HEK293 (cell line): Measurements from ENCODE around the gene CAPN8.
A peak's percentile ranks its signal among the peaks of the same experiment; 100 is the strongest.

Experiments used
- CTCF ChIA-PET: fragments of 350-600 bp; formaldehyde crosslinking; extraction: SDS; loops from one replicate; lab custom pipeline; 2021; ENCODE audit warnings: antibody characterized with exemption; lab: Yijun Ruan, JAX
- POLR2A ChIA-PET: fragments of 300-600 bp; formaldehyde crosslinking; extraction: SDS; loops from one replicate; lab custom pipeline; 2020; ENCODE audit warnings: antibody characterized with exemption, inconsistent platforms; lab: Yijun Ruan, JAX
- H3K27ac ChIP-seq: fragments of 200-500 bp; sonication (Bioruptor generic); 2 replicates; pipeline ENCODE4 v1.5.1; 2014; ENCODE audit warnings: low read depth, low read length, control low read depth, inconsistent platforms; ENCODE audit errors: extremely low read depth
- H3K36me3 ChIP-seq, 2 experiments: fragments of 200-500 bp in 1 of 2; sonication (Bioruptor generic) in 1 of 2; 1 replicate in 1 of 2; 2 replicates in 1 of 2; pipeline ENCODE4 v1.5.1; 2014 to 2017; ENCODE audit warnings: inconsistent platforms in 2 of 2, low read length in 2 of 2; ENCODE audit not compliant: control insufficient read depth in 2 of 2, insufficient read depth in 1 of 2
- H3K4me1 ChIP-seq: fragments of 200-500 bp; sonication (Bioruptor generic); 2 replicates; pipeline ENCODE4 v1.5.1; 2014; ENCODE audit warnings: mild to moderate bottlenecking, low read length, inconsistent platforms; ENCODE audit not compliant: control insufficient read depth, insufficient read depth
- H3K4me3 ChIP-seq: 2 replicates; pipeline ENCODE4 v1.5.1; 2011; ENCODE audit warnings: low read depth, mild to moderate bottlenecking, control low read depth, low read length, moderate library complexity
- H3K9me3 ChIP-seq: fragments of 200-500 bp; sonication (Bioruptor generic); 2 replicates; pipeline ENCODE4 v1.5.1; 2014; ENCODE audit warnings: low read depth, low read length, inconsistent platforms; ENCODE audit not compliant: control insufficient read depth, insufficient read depth
- BCL11B ChIP-seq: fragments of 450-650 bp; formaldehyde crosslinking; IDR thresholded peaks from 2 replicates; pipeline ENCODE4 v1.5.1; 2016; ENCODE audit warnings: low read depth, missing biosample characterization, missing genetic modification characterization
- GLIS2 ChIP-seq: fragments of 450-650 bp; formaldehyde crosslinking; IDR thresholded peaks from 2 replicates; pipeline ENCODE4 v1.5.1; 2016; ENCODE audit warnings: missing biosample characterization, missing genetic modification characterization
- MYNN ChIP-seq: fragments of 450-650 bp; formaldehyde crosslinking; IDR thresholded peaks from 2 replicates; pipeline ENCODE4 v1.5.1; 2016; ENCODE audit warnings: missing biosample characterization, missing genetic modification characterization, borderline replicate concordance
- PRDM2 ChIP-seq: fragments of 450-650 bp; formaldehyde crosslinking; IDR thresholded peaks from 2 replicates; pipeline ENCODE4 v1.5.1; 2016; ENCODE audit warnings: missing biosample characterization, missing genetic modification characterization, borderline replicate concordance
- RBAK ChIP-seq: fragments of 450-650 bp; formaldehyde crosslinking; IDR thresholded peaks from 2 replicates; pipeline ENCODE4 v1.5.1; 2016; ENCODE audit warnings: missing biosample characterization, missing genetic modification characterization
- SCRT1 ChIP-seq: fragments of 450-650 bp; formaldehyde crosslinking; IDR thresholded peaks from 2 replicates; pipeline ENCODE4 v1.5.1; 2016; ENCODE audit warnings: missing biosample characterization, missing genetic modification characterization, borderline replicate concordance
- SCRT2 ChIP-seq: fragments of 450-650 bp; formaldehyde crosslinking; IDR thresholded peaks from 2 replicates; pipeline ENCODE4 v1.5.1; 2016; ENCODE audit warnings: missing biosample characterization, missing genetic modification characterization
- ZNF132 ChIP-seq: fragments of 450-650 bp; formaldehyde crosslinking; IDR thresholded peaks from 2 replicates; pipeline ENCODE4 v1.5.1; 2017; ENCODE audit warnings: missing biosample characterization, missing genetic modification characterization, borderline replicate concordance
- ZNF155 ChIP-seq: fragments of 450-650 bp; formaldehyde crosslinking; IDR thresholded peaks from 2 replicates; pipeline ENCODE4 v1.5.1; 2016; ENCODE audit warnings: missing biosample characterization, missing genetic modification characterization
- ZNF16 ChIP-seq: fragments of 450-650 bp; formaldehyde crosslinking; IDR thresholded peaks from 2 replicates; pipeline ENCODE4 v1.5.1; 2016; ENCODE audit warnings: low read depth, missing biosample characterization, missing genetic modification characterization
- ZNF221 ChIP-seq: fragments of 450-650 bp; formaldehyde crosslinking; IDR thresholded peaks from 2 replicates; pipeline ENCODE4 v1.5.1; 2017; ENCODE audit warnings: missing biosample characterization, missing genetic modification characterization, borderline replicate concordance
- ZNF24 ChIP-seq: fragments of 450-650 bp; formaldehyde crosslinking; IDR thresholded peaks from 2 replicates; pipeline ENCODE4 v1.5.1; 2016; ENCODE audit warnings: missing biosample characterization, missing genetic modification characterization
- ZNF37A ChIP-seq: fragments of 450-650 bp; IDR thresholded peaks from 2 replicates; pipeline ENCODE4 v1.5.1; 2018; ENCODE audit warnings: missing biosample characterization, missing genetic modification characterization
- ZNF426 ChIP-seq: fragments of 450-650 bp; formaldehyde crosslinking; IDR thresholded peaks from 2 replicates; pipeline ENCODE4 v1.5.1; 2017; ENCODE audit warnings: missing biosample characterization, missing genetic modification characterization, mild to moderate bottlenecking, inconsistent platforms, moderate library complexity
- ZNF521 ChIP-seq: fragments of 450-650 bp; formaldehyde crosslinking; IDR thresholded peaks from 2 replicates; pipeline ENCODE4 v1.5.1; 2017; ENCODE audit warnings: missing biosample characterization, mild to moderate bottlenecking, missing genetic modification characterization
- ZNF664 ChIP-seq: fragments of 450-650 bp; formaldehyde crosslinking; IDR thresholded peaks from 2 replicates; pipeline ENCODE4 v1.5.1; 2016; ENCODE audit warnings: missing biosample characterization, missing genetic modification characterization
- ZNF677 ChIP-seq: fragments of 450-650 bp; IDR thresholded peaks from 2 replicates; pipeline ENCODE4 v1.5.0; 2018; ENCODE audit warnings: missing biosample characterization, mild to moderate bottlenecking, missing genetic modification characterization, moderate library complexity
- ZSCAN5A ChIP-seq: fragments of 450-650 bp; formaldehyde crosslinking; IDR thresholded peaks from 2 replicates; pipeline ENCODE4 v1.5.1; 2016; ENCODE audit warnings: missing biosample characterization, missing genetic modification characterization
- ZXDB ChIP-seq: fragments of 450-650 bp; formaldehyde crosslinking; IDR thresholded peaks from 2 replicates; pipeline ENCODE4 v1.5.1; 2016; ENCODE audit warnings: missing biosample characterization, missing genetic modification characterization
- TF ChIP-seq, protein P1 (sequence below): fragments of 450-650 bp; IDR thresholded peaks from 2 replicates; pipeline ENCODE4 v1.5.1; 2018; ENCODE audit warnings: missing biosample characterization, mild to moderate bottlenecking, missing genetic modification characterization
- TF ChIP-seq, protein P2 (sequence below): fragments of 450-650 bp; formaldehyde crosslinking; IDR thresholded peaks from 2 replicates; pipeline ENCODE4 v1.5.1; 2016; ENCODE audit warnings: missing biosample characterization, missing genetic modification characterization
- TF ChIP-seq, protein P3 (sequence below): fragments of 450-650 bp; formaldehyde crosslinking; optimal IDR thresholded peaks from 2 replicates; pipeline ENCODE3; 2016; ENCODE audit warnings: missing biosample characterization, mild to moderate bottlenecking, missing genetic modification characterization

The CAPN8 gene

DNA sequence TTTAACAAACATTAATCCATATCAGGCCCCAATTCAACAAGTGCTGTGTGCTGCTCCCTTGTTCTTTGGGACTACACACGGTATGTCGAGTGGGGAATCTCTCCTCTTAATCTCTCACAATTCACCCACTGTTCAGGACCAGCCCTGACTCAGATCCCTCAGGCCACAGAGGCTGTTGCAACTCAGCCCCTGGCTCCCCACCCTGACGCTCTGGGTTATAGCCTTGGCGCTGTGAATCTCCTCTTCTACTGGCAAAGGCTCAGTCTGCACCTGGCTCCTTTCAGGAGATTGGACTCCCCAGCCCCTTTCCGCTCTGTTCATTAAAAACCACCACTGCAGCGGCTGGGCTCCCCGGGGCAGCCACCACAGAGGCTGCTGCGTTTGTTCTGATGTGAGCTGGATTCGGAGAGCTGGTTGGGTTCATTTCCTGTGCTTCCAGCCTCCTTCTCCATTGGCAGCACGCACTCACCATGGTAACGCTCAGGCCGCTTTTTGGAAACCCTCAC, 13.0 kb downstream of the CAPN8 start:
- H3K4me3 ChIP-seq = no peak overlapping the region
- POLR2A ChIA-PET = no interaction called here
- no peaks in the 10 kb centered on the region for H3K36me3 ChIP-seq
- CTCF ChIA-PET = interaction anchor here (0.7 to 1.2 kb wide), 4 partner anchors 24 to 95 kb away, joined by 3 to 4 read pairs (median 3); no protein-coding TSS in a partner anchor
- H3K27ac ChIP-seq = no peak overlapping the region
- TF ChIP-seq, protein P1, sequence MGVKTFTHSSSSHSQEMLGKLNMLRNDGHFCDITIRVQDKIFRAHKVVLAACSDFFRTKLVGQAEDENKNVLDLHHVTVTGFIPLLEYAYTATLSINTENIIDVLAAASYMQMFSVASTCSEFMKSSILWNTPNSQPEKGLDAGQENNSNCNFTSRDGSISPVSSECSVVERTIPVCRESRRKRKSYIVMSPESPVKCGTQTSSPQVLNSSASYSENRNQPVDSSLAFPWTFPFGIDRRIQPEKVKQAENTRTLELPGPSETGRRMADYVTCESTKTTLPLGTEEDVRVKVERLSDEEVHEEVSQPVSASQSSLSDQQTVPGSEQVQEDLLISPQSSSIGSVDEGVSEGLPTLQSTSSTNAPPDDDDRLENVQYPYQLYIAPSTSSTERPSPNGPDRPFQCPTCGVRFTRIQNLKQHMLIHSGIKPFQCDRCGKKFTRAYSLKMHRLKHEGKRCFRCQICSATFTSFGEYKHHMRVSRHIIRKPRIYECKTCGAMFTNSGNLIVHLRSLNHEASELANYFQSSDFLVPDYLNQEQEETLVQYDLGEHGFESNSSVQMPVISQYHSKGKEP (tag by site-specific recombination) = no peak
- TF ChIP-seq MYNN (no peak), PRDM2 (tag by site-specific recombination) (no peak), ZNF221 (tag by site-specific recombination) (no peak), ZNF37A (tag by site-specific recombination) (no peak), SCRT1 (tag by site-specific recombination) (peak; percentile 33; the same call in 1 of the 2 replicates), SCRT2 (tag by site-specific recombination) (peak; percentile 68; the same call in 1 of the 2 replicates), BCL11B (tag by site-specific recombination) (no peak), ZXDB (no peak), ZNF521 (no peak), GLIS2 (tag by site-specific recombination) (no peak), ZNF24 (no peak), ZNF155 (tag by site-specific recombination) (no peak)
- TF ChIP-seq, protein P2, sequence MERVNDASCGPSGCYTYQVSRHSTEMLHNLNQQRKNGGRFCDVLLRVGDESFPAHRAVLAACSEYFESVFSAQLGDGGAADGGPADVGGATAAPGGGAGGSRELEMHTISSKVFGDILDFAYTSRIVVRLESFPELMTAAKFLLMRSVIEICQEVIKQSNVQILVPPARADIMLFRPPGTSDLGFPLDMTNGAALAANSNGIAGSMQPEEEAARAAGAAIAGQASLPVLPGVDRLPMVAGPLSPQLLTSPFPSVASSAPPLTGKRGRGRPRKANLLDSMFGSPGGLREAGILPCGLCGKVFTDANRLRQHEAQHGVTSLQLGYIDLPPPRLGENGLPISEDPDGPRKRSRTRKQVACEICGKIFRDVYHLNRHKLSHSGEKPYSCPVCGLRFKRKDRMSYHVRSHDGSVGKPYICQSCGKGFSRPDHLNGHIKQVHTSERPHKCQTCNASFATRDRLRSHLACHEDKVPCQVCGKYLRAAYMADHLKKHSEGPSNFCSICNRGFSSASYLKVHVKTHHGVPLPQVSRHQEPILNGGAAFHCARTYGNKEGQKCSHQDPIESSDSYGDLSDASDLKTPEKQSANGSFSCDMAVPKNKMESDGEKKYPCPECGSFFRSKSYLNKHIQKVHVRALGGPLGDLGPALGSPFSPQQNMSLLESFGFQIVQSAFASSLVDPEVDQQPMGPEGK (tag by site-specific recombination) = no peak
- peaks cover 2% of the 10 kb centered on the region; the same call in 1 of the 2 replicates for H3K4me1 ChIP-seq
- no peaks in the 10 kb centered on the region for H3K9me3 ChIP-seq

GRCh38 chr1:223651291-223651991, 14.1 kb downstream of the CAPN8 start:
- peaks cover 2% of the 10 kb centered on the region; the same call in 1 of the 2 replicates for H3K4me1 ChIP-seq
- no peak overlapping the region for H3K27ac ChIP-seq
- no peak overlapping the region for H3K4me3 ChIP-seq
- POLR2A ChIA-PET = no interaction called here
- CTCF ChIA-PET = interaction anchor here (1.9 kb wide), 1 partner anchor 23 kb away, joined by 7 read pairs; no protein-coding TSS in a partner anchor
- H3K36me3 ChIP-seq = no peaks in the 10 kb centered on the region
- H3K9me3 ChIP-seq = no peaks in the 10 kb centered on the region
- TF ChIP-seq ZNF132 (tag by site-specific recombination) (no peak), ZSCAN5A (tag by site-specific recombination) (no peak), RBAK (no peak), ZNF426 (tag by site-specific recombination) (no peak), ZNF16 (tag by site-specific recombination) (no peak), ZNF677 (tag by site-specific recombination) (no peak), ZXDB (no peak), ZNF664 (tag by site-specific recombination) (no peak)
- TF ChIP-seq, protein P3, sequence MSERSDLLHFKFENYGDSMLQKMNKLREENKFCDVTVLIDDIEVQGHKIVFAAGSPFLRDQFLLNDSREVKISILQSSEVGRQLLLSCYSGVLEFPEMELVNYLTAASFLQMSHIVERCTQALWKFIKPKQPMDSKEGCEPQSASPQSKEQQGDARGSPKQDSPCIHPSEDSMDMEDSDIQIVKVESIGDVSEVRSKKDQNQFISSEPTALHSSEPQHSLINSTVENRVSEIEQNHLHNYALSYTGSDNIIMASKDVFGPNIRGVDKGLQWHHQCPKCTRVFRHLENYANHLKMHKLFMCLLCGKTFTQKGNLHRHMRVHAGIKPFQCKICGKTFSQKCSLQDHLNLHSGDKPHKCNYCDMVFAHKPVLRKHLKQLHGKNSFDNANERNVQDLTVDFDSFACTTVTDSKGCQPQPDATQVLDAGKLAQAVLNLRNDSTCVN (tag by site-specific recombination) = no peak
